ENCODE measurements around the gene HDLBP. TPM values are rescaled to one million over a fixed set of nuclear protein-coding genes. Genes with fewer than 3 reads are reported as not detected.

HDLBP gene
- total and polyA plus RNA-seq, 8 donors: 273 to 996 (median 749) TPM

GRCh38 chr2:241358470-241358869, 43.0 kb upstream of the HDLBP start:
- H3K27ac ChIP-seq: peak overlapping the region in 2 of 4 donors; percentile 1 to 22
- intact Hi-C loops (cut with DNase I): loop anchor here in 1 of 3 donors (5.0 kb wide), 1 partner anchor 34 kb away; no protein-coding TSS in a partner anchor
- TF ChIP-seq CTCF (IDR thresholded peaks at IDR 0.05): no peak
- no peaks in the 10 kb centered on the region for H3K27me3 ChIP-seq
- peaks cover 0 to 8% (median 2%) of the 10 kb centered on the region in 3 donors for H3K36me3 ChIP-seq
- ATAC-seq (no peak), FAIRE-seq (no peak), DNase-seq (no peak)
- H3K4me1 ChIP-seq: peaks cover 9 to 27% (median 20%) of the 10 kb centered on the region in 3 donors
- no peaks in the 10 kb centered on the region for H3K9me3 ChIP-seq
- WGBS, 2 donors: 66% methylated on average over 5 of the region's 5 CpGs
- no peak overlapping the region for H3K4me3 ChIP-seq

GRCh38 chr2:241357531-241357930, 42.1 kb upstream of the HDLBP start:
- no peak for DNase-seq
- no peak for FAIRE-seq
- Histone ChIP-seq H3K27me3 (no peaks in the 10 kb centered on the region), H3K4me3 (peak overlapping the region in 1 of 4 donors; percentile 80), H3K4me1 (peaks cover 9 to 24% (median 21%) of the 10 kb centered on the region in 3 donors), H3K36me3 (peaks cover 0 to 13% (median 2%) of the 10 kb centered on the region in 3 donors), H3K27ac (peak overlapping the region in 2 of 4 donors; percentile 1 to 84), H3K9me3 (no peaks in the 10 kb centered on the region)
- intact Hi-C loops (cut with DNase I): loop anchor here in 1 of 3 donors (5.0 kb wide), 1 partner anchor 35 kb away; no protein-coding TSS in a partner anchor
- no peak for TF ChIP-seq CTCF (IDR thresholded peaks at IDR 0.05)
- 14 to 21% methylated on average over 3 of the region's 3 CpGs for WGBS, 2 donors
- ATAC-seq: no peak

- Histone ChIP-seq H3K27ac (peak overlapping the region; percentile 77 to 86 (median 82)), H3K4me3 (peak overlapping the region; percentile 69 to 84 (median 82)), H3K9me3 (no peaks in the 10 kb centered on the region), H3K36me3 (peaks cover 0 to 20% (median 2%) of the 10 kb centered on the region in 3 donors), H3K27me3 (no peaks in the 10 kb centered on the region), H3K4me1 (peaks cover 9 to 30% (median 28%) of the 10 kb centered on the region in 3 donors)
- 1 to 5% methylated on average over 5 of the region's 5 CpGs for WGBS, 2 donors
- no peak for TF ChIP-seq CTCF (IDR thresholded peaks at IDR 0.05)
- ATAC-seq (no peak), FAIRE-seq (no peak), DNase-seq (no peak)
- intact Hi-C loops (cut with DNase I): loop anchor here in 1 of 3 donors (5.0 kb wide), 1 partner anchor 35 kb away; no protein-coding TSS in a partner anchor
Measured at GRCh38 chr2:241356871-241357260, 41.4 kb upstream of the HDLBP start.

- H3K27me3 ChIP-seq: no peaks in the 10 kb centered on the region
- FAIRE-seq (no peak), DNase-seq (peak; percentile 98 to 100 (median 100)), ATAC-seq (peak; percentile 82 to 90 (median 86))
- H3K4me3 ChIP-seq: peak within 1 kb of the TSS; percentile 69 to 84 (median 82)
- intact Hi-C loops (cut with DNase I): loop anchor here in 1 of 3 donors (5.0 kb wide), 1 partner anchor 36 kb away; no protein-coding TSS in a partner anchor
- no peak for TF ChIP-seq CTCF (IDR thresholded peaks at IDR 0.05)
- 0% methylated on average over 80 to 101 of the region's 101 CpGs for WGBS, 2 donors
- peaks cover 0 to 23% (median 2%) of the 10 kb centered on the region in 3 donors for H3K36me3 ChIP-seq
- peak within 1 kb of the TSS; percentile 77 to 86 (median 82) for H3K27ac ChIP-seq
- no peaks in the 10 kb centered on the region for H3K9me3 ChIP-seq
- peaks cover 13 to 37% (median 34%) of the 10 kb centered on the region in 3 donors for H3K4me1 ChIP-seq
Measured at GRCh38 chr2:241355983-241356870, 40.8 kb upstream of the HDLBP start, which contains the start of gene FARP2. Gene FARP2, plus strand, starts transcription at chr2:241356285. Its CDS starts 16,823 bp downstream, at chr2:241373108.

Data from pancreas (tissue), 10 donors.